Left ventricle myocardium inferior (tissue), 1 donor: ENCODE results near the gene NR1D1. TPM values are rescaled to one million over a fixed set of nuclear protein-coding genes. Genes with fewer than 3 reads are reported as not detected.

Experiments
- DNase-seq: peaks from one replicate; pipeline ENCODE4 v3.0.0-alpha.2; 2020
- H3K27ac ChIP-seq: fragments of 200-600 bp; replicated peaks from 2 replicates; pipeline ENCODE4 v1.8.0; 2021
- H3K27me3 ChIP-seq: fragments of 200-600 bp; 2 replicates; pipeline ENCODE4 v1.8.0; 2021; ENCODE audit warnings: low read depth
- H3K36me3 ChIP-seq: fragments of 200-600 bp; 2 replicates; pipeline ENCODE4 v1.8.0; 2021
- H3K4me1 ChIP-seq: fragments of 200-600 bp; 2 replicates; pipeline ENCODE4 v1.8.0; 2021
- H3K4me3 ChIP-seq: fragments of 200-600 bp; 2 replicates; pipeline ENCODE4 v1.8.0; 2021; ENCODE audit warnings: mild to moderate bottlenecking, moderate library complexity
- H3K9me3 ChIP-seq: fragments of 200-600 bp; replicated peaks from 2 replicates; pipeline ENCODE4 v1.8.0; 2021
- intact Hi-C: fragments of 100-400 bp; cut with micrococcal nuclease; formaldehyde crosslinking; loops from one replicate; pipeline ENCODE4 v1.11.0; 2022
- total RNA-seq: library from RNA; stranded (reverse); fragmentation: NEBNext Ultra II Directional; extraction: Animal tissue kit (Norgen Biotek cat#: 25700); gene quantifications from one replicate; pipeline ENCODE4 v1.2.1, GENCODE V29; 2021
- TF ChIP-seq, protein P1 (sequence below): fragments of 200-600 bp; IDR thresholded peaks from 2 replicates; pipeline ENCODE4 v1.8.0; 2021; ENCODE audit warnings: antibody characterized with exemption, mild to moderate bottlenecking, borderline replicate concordance
- donor health status: DM: no; HTN: yes; CAD: no; lungs with severe emphysema.

NR1D1 gene
- total RNA-seq, 1 donor from 2014 or later, result 19.1 TPM

DNA sequence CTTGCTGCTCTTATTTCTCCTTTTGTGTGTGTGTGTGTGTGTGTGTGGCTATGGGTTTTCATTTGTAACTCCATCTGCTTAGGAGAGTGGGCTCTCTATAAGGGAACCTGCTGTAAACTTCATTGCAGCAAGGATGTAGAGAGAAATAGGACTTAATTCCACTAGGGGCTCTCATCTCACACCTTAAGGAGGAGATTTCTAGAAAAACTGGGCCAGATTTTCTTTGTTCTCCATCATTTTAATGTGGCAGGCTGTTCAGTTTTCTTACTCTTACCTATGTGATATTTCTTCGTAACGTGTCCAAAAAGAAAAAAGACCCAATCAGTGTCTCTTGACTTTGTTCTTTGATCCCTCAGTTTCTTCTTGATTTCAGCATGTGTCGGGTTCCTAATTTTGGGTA, 35.4 kb upstream of the NR1D1 start:
- intact Hi-C loops, result no loop called here
- peaks cover 16% of the 10 kb centered on the region for H3K4me1 ChIP-seq
- TF ChIP-seq, protein P1, sequence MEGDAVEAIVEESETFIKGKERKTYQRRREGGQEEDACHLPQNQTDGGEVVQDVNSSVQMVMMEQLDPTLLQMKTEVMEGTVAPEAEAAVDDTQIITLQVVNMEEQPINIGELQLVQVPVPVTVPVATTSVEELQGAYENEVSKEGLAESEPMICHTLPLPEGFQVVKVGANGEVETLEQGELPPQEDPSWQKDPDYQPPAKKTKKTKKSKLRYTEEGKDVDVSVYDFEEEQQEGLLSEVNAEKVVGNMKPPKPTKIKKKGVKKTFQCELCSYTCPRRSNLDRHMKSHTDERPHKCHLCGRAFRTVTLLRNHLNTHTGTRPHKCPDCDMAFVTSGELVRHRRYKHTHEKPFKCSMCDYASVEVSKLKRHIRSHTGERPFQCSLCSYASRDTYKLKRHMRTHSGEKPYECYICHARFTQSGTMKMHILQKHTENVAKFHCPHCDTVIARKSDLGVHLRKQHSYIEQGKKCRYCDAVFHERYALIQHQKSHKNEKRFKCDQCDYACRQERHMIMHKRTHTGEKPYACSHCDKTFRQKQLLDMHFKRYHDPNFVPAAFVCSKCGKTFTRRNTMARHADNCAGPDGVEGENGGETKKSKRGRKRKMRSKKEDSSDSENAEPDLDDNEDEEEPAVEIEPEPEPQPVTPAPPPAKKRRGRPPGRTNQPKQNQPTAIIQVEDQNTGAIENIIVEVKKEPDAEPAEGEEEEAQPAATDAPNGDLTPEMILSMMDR, result no peak
- H3K36me3 ChIP-seq, result peaks cover 70% of the 10 kb centered on the region
- H3K27ac ChIP-seq, result no peak overlapping the region
- DNase-seq, result no peak
- H3K4me3 ChIP-seq, result no peak overlapping the region
- no peaks in the 10 kb centered on the region for H3K27me3 ChIP-seq
- no peaks in the 10 kb centered on the region for H3K9me3 ChIP-seq

DNA sequence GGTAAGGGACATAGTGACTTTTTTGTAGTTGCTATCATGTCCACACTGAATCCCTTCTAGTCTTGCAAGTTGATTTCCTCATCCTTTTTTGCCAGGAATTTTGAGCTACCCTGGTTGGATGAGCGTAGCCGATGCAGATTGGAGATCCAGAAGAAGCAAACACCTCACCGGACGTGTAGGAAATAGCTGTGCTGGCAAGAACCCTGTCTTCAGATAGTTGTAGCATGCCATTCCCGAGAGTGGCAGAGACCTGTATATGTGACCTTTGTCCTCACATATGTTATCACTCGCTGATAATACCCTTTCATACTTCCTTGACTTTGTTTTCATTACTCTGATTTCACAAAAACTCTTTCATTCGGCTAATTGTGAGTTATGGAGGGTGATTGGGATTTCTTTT, 33.8 kb upstream of the NR1D1 start:
- TF ChIP-seq, protein P1, result no peak
- Histone ChIP-seq H3K4me3 (no peak overlapping the region), H3K27ac (no peak overlapping the region), H3K36me3 (peaks cover 85% of the 10 kb centered on the region), H3K9me3 (no peaks in the 10 kb centered on the region), H3K27me3 (no peaks in the 10 kb centered on the region), H3K4me1 (peaks cover 4% of the 10 kb centered on the region)
- DNase-seq, result no peak
- intact Hi-C loops, result no loop called here

DNA sequence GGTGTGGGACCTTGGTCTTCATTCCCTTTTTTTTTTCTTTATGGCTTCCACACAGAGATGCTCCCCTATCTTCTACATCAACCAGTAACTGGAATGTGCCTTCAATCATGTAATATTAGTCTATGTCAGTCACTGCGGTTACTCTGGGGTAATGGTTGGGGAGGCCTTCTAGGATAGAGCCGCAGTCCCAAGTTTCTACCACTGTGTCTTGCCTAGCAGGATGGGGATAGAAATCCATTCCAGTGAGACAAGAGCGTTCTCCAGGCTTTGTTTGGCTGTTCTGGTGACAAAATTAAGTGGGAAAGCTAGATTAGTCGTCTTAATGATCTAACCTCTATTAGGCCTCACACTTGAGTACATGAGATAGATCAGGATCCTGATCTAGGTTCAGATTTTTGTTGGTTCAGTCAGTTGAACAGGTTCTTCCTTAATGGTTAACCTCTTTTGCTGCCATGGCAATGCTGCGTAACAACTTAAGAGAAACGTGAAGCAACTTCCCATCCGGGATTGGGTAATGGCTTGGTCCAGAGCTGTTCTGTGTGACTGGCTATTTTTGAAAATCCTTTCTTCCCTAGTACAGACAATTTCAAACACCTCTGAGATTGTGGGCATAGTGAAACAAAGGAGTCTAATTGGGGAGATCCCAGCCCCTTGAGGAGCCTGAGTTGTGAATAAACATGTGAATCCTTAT, 30.1 kb upstream of the NR1D1 start:
- no peaks in the 10 kb centered on the region for H3K9me3 ChIP-seq
- H3K27ac ChIP-seq, result no peak overlapping the region
- H3K27me3 ChIP-seq, result no peaks in the 10 kb centered on the region
- H3K36me3 ChIP-seq, result peaks cover 94% of the 10 kb centered on the region
- DNase-seq, result no peak
- intact Hi-C loops, result no loop called here
- H3K4me1 ChIP-seq, result peaks cover 6% of the 10 kb centered on the region
- H3K4me3 ChIP-seq, result no peak overlapping the region
- TF ChIP-seq, protein P1, result no peak

DNA sequence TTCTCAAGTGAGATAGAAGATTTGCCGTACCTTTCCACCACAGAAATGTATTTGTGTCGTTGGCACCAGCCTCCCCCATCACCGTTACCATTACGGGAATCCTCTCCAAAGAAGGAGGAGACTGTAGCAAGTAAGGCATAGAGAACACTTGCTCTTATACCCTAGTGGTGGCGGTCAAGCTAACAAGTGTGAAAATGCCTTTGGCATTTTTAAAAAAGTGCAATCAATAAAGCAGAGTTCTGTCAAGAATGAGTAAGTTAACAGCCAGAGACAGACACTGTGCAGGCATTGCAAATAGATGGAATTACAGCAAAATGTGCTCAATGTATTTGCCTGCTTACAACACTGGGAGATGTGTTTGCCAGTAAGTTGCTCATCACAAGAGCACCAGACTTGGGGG, 29.1 kb upstream of the NR1D1 start:
- Histone ChIP-seq H3K27ac (no peak overlapping the region), H3K4me1 (peaks cover 16% of the 10 kb centered on the region), H3K27me3 (no peaks in the 10 kb centered on the region), H3K9me3 (no peaks in the 10 kb centered on the region), H3K4me3 (no peak overlapping the region), H3K36me3 (peaks cover 84% of the 10 kb centered on the region)
- no peak for DNase-seq
- TF ChIP-seq, protein P1, result no peak
- intact Hi-C loops, result no loop called here

DNA sequence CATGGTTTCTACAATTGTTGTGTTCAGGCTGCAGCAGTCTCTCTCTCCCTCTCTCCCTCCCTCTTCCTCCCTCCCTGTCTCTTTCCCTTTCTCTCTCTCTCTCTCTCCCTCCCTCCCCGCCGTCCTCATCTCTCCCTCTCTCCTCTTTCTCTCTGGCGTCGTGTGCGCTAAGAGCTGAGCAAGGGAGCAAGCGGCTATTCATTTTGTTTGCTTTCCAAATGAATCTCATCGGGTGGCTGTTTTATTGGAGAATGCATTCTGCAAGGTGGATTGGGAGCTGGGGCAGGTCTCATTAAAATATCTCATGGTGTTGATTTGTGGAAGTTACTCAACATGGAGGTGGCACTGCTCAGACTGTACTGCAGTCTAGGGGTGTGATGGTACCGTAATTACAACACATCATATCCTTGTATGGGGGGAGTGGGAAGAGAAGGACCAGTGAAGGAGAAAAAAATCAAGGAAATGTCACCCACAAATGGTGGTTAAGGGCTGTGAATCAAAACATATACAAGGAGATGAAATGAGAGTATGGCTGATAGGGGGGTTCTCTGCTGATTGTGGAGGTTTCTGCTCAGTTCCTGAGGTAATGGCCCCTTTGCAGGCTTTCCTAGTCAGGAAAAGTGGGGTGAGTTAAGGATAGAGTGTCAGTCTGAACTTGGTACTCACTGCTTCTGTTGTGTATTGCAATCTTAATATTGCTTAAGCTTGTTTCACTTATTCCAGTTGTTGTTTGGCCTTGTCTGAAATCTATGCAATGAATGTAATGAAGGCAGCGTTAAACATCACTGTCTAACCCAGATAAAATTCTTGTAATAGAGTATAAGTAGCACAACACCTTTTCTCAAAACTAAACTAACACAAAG, 24.1 kb upstream of the NR1D1 start:
- no peaks in the 10 kb centered on the region for H3K9me3 ChIP-seq
- TF ChIP-seq, protein P1, result no peak
- H3K4me1 ChIP-seq, result peaks cover 59% of the 10 kb centered on the region
- intact Hi-C loops, result no loop called here
- H3K36me3 ChIP-seq, result peaks cover 35% of the 10 kb centered on the region
- peak overlapping the region; percentile 94 for H3K27ac ChIP-seq
- no peak for DNase-seq
- H3K27me3 ChIP-seq, result no peaks in the 10 kb centered on the region
- peak overlapping the region; percentile 98 for H3K4me3 ChIP-seq
